Midbrain (tissue), 1 donor: ENCODE data around the gene RRP1B.
"Not testable (repeated sequence)": the region's sequence is repeated elsewhere in the genome, so short reads cannot be mapped to it uniquely, and the experiment has no call there.

Experiments used
- DNase-seq: peaks from one replicate; lab custom pipeline; 2025; lab: John Stamatoyannopoulos, UW

The RRP1B gene

DNA sequence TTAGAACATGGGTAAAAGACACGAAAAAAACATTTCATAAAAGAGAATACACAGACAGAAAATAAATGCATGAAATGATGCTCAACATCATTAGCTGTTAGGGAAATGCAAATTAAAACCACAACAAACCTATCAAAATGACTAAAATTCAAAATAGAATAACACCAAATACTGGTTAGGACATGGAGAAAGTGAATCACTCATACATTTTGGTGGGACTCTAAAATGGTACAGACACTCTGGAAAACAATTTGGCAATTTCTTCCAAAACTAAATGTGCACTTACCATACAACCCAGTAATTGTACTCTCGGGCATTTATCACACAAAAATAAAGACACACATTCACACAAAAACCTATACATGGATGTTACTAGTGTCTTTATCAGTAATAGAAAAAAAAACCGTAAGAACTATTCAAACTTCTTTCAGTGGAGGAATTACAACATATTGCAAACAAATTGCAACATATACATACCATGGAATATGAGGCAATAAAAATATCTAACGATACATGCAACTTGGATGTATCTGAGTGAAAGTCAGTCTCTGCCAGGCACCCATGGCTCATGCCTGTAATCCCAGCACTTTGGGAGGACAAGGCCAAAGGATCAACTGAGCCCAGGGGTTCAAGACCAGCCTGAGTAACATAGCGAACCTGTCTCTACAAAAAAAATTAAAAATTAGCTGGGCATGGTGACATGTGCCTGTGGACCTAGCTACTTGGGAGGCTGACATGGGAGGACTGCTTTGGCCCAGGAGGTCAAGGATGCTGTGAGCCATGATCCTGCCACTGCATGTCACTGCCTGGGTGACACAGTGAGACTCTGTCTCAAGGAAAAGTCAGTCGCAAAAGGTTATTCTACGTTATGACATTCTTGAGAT lies 19.6 kb upstream of the RRP1B start:
- no peak for DNase-seq

DNA sequence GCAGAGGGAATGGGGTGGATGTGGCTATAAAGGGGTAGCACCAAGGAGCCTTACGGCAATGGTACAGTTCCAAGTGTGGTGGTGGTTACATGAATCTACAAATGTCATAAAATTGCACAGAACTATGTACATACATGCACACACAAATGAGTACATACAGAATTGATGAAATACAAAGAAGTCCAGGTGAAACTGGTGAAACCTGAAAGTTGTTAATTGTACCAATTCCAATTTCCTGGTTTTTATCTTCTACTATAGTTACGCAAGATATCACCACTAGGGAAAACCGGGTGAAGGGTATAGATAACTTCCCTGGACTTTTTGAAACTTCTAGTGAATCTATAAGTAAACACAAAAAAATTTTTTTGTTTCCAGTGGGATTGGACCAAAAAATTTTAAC lies 19.0 kb upstream of the RRP1B start:
- DNase-seq, result no peak

DNA sequence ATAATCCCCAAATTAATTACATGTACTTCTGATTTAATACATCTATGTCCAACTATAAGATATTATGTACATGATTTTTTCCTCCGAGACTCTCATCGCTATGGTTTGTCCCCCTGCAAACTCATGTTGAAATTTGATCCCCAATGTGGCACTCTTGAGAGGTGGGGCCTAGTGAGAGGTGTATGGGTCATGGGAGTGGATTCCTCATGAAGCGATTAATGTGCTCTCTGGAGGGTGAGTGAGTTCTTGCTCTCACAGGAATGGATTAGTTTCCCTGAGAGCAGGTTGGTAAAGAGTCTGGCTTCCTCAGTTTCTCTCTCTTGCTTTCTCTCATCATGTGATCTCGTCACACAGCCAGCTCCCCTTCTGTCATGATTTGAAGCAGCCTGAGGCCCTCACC lies 16.2 kb upstream of the RRP1B start:
- DNase-seq, result no peak

DNA sequence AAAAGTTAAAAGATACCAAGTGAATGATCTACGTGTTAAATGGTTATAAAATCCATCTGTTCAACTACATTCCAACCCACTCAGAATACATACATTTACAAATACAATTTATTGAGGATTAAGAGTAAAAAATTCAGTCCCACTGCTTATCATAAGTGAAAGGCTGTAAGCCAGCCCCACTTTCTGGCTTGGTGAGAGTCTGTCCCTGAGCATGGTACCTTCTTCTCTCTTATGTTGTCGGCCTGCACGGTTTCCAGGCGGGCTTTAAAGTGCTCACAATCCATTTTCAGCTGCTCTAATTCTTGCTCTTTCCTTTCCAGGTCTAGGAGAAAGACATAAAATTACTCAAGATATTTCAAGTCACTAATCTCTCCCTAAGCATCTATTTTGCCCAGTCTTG lies 15.3 kb upstream of the RRP1B start:
- DNase-seq, result no peak

DNA sequence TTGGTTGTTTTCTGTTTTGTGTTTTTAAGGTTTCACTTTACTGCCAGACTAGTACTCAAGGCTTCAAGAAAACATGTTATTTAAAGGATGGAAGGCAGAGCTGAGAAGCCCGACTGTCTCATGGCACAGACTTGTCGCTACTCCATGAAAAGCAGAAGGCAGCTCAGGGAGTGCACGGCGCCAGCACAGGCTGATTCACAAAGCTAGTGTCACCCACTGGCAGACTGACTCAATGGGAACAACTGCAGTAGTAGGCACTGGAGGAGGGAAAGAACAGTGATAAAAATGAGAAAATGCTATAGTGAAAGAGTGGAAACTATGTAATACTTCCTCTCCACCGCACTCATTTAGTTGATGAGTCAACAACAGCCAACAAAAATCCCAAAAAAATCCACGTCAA lies 14.8 kb upstream of the RRP1B start:
- DNase-seq, result no peak

DNA sequence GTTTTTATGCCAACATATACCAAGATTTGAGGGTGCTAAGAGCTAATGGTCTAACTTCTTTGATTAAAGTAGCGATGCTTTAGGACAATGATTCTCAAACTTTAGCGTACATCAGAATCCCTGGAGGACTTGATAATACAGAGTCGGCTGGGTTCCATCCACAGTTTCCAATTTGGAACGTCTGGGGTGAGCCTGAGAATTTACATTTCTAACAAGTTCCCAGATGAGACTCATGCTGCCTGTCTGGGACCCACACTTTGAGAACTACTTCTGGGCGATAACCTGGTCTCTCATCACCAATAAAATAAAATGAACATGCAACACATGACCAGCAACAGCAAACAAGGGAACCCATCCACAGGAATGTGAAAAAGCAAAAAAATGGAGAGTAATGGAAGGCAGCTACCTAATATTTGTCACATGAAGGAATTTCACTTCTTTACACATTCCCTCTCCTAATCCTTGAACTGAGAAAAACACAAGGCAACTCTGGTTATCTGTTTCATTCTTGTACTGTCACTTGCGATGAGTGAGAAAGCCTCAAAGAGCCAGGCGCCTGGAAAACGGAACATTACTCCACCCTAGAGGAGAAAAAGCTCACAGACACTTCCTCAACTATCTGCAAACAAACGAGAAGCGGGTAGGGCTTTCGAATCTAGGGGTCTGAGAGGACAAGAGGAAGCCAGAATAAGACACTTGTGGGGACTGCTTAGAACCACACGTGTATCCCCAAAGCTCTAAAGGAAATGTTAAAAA lies 14.0 kb upstream of the RRP1B start:
- peak; percentile 53 for DNase-seq

DNA sequence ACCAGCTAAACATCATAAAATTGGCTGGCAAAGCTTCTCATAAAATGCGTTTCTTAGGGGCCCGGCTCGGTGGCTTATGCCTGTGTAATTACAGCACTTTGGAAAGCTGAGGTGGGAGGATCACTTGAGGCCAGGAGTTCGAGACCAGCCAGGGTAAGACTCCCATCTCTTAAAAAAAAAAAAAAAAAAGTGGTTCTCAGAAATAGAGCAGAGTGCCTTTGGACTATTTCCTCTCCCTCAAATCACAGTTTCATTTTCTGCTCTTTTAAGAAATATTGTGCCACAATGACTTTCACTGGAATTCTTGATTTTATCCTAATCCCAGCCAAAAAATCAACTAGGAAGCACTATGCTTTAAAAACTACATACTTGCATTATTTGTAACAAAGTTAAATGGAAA lies 13.4 kb upstream of the RRP1B start:
- no peak for DNase-seq

DNA sequence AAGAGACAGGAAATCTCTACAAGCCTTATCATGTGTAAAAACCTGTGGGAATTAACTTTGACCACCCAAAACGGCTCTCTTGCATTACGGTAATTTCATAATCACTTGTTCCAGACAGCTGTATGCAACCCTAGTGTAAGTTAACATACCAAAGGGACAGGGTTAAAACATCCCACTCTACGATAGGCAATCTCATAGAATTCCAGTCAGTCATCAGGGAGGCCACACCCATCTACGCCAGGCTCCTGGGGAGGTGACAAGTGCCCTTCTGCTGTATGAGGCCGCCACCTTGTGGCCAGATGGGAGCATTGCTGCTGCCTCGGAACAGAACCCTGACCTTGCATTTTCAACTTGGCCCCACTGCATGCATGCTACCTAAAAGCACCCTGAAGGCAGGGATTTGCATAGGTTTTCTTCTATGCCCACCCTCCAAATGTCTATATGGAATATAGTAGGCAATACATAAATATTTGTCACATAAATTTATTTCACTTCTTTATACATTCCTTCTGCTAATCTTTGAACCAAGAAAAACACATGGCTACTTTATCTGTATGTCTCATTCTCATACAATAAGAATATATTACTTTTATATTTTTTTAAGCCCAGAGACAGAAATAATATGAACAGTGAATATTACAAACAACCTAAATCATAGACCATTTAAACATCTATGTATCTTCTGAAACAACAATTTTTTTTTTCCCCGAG lies 12.7 kb upstream of the RRP1B start:
- DNase-seq, result peak; percentile 80

DNA sequence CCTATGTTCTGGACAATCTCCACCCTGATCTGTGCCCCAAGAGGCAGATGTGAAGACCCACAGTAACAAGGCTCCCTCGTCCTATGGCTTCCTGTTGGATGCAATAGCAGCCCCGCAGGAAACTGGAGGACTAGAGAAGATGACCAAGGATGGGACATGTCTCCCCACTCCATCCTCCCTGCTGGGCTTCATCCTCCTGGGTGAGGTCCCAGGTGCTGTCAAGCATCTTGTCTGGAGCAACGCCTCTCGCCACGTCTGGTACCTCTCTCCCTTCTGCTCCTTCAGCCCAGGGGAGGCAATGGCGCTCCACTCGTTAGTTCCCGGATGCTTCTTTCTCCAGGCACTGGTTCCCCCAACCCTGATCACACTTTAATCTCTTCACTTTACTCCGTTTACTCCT lies 11.2 kb upstream of the RRP1B start:
- DNase-seq, result no peak

DNA sequence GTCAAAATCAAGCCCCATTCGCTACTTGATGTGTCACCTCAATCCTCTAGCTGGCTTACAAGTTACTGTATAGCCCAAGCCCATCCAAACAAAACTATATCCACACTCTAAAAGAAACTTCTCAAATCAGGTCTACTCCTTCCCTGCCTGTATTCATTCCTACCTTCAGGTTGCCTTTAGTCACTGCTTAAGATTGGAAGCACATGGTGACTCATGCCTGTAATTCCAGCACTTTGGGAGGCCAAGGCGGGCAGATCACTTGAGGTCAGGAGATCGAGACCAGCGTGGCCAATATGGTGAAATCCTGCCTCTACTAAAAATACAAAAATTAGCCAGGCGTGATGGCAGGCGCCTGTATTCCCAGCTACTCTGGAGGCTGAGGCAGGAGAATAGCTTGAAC lies 7.4 kb upstream of the RRP1B start:
- not testable (repeated sequence) for DNase-seq

DNA sequence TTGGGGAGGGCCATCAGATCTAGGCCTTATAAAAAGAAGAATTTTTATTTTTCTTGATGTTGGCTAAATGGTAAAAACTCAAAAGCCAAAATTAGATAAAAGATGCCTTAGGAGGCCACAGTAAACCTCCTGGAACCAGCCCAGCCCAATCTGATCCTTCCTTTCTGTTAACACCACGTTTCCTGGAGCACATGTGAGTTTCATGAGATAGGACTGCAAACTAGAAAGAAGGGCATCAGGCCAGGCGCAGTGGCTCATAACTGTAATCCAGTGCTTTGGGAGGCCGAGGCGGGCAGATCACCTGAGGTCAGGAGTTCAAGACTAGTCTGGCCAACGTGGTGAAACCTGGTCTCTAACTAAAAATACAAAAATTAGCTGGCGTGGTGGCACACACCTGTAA lies 6.7 kb upstream of the RRP1B start:
- DNase-seq, result no peak

DNA sequence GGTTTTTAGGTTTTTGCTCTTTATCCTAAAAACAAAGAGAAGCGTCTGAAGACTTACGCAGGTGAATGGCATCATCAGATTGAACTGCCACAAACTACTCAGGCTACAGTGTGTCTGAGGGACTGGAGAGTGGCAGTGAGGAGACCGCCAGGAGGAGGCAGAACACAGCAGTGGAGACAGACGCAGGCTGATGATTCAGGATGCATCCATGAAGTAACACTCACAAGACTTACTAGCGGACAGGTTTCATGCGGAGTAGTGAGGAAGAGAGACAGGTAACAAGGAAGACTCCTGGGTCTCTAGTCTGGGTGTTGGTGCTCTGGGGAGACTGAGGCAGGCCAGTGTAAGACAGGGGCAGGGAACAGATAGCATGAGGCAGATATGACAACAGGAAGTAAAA lies 5.7 kb upstream of the RRP1B start:
- DNase-seq, result no peak

DNA sequence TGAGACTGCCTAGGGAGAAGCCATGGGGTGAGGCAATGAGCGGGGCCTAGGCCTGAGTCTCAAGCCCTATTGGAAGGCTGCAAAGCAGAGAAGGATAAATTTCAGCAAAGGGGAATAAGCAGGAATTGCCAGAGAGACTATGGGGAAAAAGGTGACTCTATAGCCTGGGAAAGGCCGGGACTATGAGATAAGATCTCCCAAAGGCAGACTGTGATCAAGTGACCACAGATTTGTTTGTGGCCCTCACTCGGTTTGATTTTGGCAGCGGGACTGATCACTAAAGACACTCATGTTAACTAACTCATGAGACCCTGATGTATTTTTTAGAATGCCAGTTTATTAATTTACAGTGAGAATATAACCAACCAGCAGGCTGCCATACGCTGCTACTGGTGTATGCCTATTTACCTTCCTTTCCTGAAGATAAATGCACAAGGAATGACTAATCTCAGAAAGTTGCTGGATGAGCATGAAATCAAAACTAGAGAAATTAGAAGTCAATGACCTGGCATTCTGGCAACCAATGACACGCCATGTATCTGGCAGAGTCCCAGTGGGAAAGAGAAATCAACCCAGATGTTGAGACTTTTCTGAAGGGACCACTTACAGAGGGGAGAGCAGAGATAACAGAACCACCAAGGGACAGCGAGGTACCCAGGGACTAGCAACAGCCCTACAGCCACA lies 4.4 kb upstream of the RRP1B start:
- DNase-seq, result no peak

DNA sequence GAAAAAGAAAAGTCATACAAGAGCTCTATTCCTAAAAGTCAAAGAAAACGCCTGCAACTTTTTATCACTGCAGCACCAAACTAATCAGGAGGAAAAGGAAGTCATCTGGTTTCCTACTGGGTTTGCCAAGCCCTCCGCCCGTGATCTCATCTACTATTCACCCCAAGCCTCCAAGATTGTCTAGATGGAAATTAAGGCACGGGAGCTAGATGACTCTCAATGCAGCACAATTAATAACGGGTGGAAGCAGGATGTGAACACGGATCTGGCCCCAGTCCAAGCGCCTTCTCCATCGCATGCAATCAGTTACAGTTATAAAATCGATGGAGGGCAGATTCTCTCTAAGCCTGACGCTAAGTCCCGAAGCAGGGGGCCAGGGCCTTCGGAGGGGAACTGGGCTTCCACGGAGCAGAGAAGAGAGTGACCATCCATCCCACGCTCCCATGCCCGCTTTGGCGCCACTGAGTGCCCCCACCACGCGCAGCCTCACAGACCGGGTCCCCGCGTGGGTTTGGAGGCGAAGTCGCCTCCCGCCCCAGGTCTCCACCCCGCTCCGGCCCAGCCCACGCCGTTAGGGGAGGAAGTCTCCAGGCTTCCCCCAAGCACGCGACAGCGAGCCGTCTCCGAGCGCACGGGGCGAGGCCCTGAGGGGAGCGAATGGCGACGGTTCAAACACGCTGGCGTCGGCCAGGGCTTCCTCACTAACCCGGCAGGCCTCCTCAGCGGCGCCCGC lies 1.8 kb upstream of the RRP1B start:
- no peak for DNase-seq

DNA sequence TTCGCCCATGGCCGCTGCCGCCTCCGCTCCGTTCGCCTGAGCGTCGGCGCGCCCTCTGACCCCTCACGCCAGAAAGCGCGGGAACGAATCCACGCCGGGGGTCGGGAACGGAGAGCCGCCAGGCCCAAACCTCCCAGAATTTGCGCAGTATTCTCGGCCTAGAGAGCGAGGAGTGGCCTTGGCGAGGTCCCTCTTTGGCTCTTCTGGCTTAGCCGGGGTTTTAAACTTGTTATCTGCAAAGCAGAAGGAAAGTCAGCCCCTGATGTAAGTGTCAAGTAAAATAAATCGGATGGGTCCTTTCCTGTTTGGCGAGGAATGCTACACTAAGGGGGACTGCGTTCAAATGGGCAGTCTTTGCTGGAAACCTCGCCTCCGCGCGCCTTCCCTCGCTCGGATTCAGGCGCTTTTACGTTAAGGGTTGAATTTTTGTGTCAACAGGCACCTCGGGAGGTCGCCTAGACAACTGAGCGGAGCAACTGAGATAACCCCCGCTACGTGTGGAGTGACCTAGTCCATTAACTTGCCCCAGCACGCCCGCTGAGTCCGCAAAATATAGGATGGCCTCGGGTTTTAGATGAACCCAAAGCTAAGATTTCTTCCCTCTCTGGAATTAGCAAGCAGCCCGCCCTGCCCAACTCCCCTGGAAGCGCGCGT lies 1.1 kb upstream of the RRP1B start:
- DNase-seq, result no peak

DNA sequence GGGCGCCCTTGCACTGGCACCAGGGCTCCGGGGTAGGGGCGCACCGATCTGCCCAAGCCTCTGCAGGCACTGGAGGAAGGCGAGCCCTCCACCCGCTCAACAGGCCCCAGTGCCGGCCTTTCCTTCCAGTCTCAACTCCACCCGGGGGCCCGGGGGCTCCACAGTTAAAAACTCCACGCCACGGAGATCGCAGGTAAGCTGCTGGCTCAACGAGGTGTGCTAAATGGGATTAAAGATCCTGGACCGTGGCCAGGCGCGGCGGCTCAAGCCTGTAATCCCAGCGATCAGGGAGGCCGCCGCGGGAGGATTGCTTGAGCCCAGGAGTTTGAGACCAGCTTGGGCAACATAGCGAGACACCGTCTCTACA lies 608 bp upstream of the RRP1B start:
- no peak for DNase-seq

DNA sequence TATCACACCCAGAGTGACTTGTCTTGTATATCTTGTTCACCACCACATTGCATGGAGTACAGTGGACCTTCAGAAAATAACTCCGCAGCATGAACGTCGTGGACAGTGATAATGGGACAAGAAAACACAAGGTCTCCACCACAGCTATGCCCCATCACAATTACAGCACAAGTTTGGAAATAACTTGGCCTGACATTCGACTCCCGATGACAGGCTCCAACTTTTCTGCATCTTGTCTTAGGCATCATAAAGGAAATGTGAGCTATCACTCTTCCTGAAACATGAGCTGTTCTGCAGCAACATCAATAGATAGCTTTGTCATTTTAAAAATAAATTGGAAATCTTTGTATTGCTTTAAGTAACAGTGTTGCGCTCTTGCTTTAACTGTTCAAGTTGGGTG lies 2.9 kb downstream of the RRP1B start:
- no peak for DNase-seq

DNA sequence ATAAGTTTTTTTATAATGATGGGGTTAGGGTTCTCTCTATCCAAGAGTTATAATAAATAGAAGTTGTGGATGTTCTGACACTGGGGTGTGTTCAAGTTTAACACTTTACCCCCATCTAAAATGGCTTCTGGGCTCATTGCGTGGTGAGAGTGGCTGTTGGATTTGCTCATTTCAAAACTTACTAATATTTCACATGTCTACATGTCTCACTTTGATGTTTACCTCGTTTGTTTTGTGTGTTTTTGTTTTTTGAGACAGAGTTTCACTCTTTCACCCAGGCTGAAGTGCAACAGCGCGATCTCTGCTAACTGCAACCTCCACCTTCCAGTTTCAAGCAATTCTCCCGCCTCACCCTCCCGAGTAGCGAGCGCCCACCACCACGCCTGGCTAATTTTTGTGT lies 3.7 kb downstream of the RRP1B start:
- DNase-seq, result no peak

DNA sequence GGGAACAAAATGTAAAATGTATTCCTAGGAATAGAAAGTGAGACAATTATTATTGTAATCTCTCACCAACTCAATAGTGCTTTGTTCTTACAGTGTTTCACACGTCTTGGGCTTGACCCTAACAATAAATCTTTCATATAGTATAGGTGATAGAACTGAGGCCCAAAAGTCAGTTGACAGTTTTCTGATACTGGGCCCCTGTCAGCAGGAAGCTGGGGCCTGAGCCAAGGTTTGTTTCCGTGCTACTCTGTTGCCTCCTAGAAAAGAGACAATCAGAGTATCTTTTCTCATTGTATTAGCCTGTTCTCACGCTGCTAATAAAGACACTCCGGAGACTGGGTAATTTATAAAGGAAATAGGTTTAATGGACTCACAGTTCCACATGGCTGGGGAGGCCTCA lies 5.0 kb downstream of the RRP1B start:
- no peak for DNase-seq

DNA sequence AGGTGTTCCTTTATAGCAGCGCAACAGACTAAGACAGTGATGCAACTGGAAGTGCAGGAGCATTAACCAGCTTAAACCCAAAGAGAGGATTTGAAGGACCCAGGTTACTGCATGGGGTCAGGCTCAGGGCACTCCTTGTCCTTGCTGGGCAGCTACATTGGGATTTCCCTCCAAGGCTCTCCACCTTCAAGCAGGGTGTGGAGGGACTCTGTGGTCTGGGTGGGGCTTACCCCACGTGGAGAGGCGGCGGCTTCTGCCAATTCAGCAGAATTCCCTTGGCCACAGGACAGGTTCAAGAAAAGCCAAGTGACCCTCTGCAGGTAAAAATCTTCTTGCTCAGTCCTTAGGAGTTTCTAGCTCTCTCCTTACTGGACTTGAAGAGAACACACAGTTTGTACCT lies 6.5 kb downstream of the RRP1B start:
- DNase-seq, result no peak
